Esophagus (tissue), 2 donors: ENCODE measurements around the gene MID1. TPM values are rescaled to one million over a fixed set of nuclear protein-coding genes. Genes with fewer than 3 reads are reported as not detected.

Source experiments
- H3K27ac ChIP-seq, 2 donors: one replicate each; pipeline ENCODE4 v1.5.1; 2013; ENCODE audit warnings: low read depth in 2 of 2, mild to moderate bottlenecking in 2 of 2, inconsistent platforms in 1 of 2, low read length in 1 of 2, moderate library complexity in 1 of 2
- H3K27me3 ChIP-seq, 2 donors: one replicate each; pipeline ENCODE4 v1.6.1; 2013; ENCODE audit warnings: low read length in 2 of 2, control low read depth in 1 of 2, mild to moderate bottlenecking in 1 of 2; ENCODE audit not compliant: insufficient read depth in 2 of 2, control insufficient read depth in 1 of 2
- H3K36me3 ChIP-seq, 2 donors: one replicate each; pipeline ENCODE4 v1.6.1; 2013; ENCODE audit warnings: low read length in 1 of 2; ENCODE audit not compliant: control insufficient read depth in 2 of 2, insufficient read depth in 2 of 2
- H3K4me1 ChIP-seq, 2 donors: one replicate each; pipeline ENCODE4 v1.6.1; 2013; ENCODE audit warnings: low read length in 1 of 2; ENCODE audit not compliant: control insufficient read depth in 2 of 2, insufficient read depth in 2 of 2
- H3K4me3 ChIP-seq, 2 donors: one replicate each; pipeline ENCODE4 v1.5.1; 2013; ENCODE audit warnings: low read length in 2 of 2, mild to moderate bottlenecking in 2 of 2, low read depth in 1 of 2, moderate library complexity in 1 of 2
- H3K9me3 ChIP-seq, 2 donors: one replicate each; pipeline ENCODE4 v1.6.1; 2013; ENCODE audit warnings: mild to moderate bottlenecking in 2 of 2, low read depth in 1 of 2, low read length in 1 of 2, moderate library complexity in 1 of 2; ENCODE audit not compliant: control insufficient read depth in 2 of 2, insufficient read depth in 1 of 2
- WGBS, 2 donors: extraction: QIAGEN DNeasy Blood & Tissue Kit; methylation state at CpG; one replicate each; pipeline ENCODE4 v1.1.7; 2013; 5-methylcytosine and 5-hydroxymethylcytosine counted together
- polyA plus RNA-seq, 2 donors: library from polyadenylated mRNA; stranded (reverse); fragments of 200-250 nt; gene quantifications; one replicate each; pipeline ENCODE4 v1.2.3, GENCODE V29; 2013
- donor health status: healthy with polysubstance abuse.
- donor health status: Bipolar disorder and iron deficiency.

MID1 gene
- polyA plus RNA-seq, 2 donors: 4.6 to 4.7 TPM

- 33 to 51% methylated on average over 5 of the region's 5 CpGs for WGBS, 2 donors
- Histone ChIP-seq H3K36me3 (peaks cover 0 to 5% of the 10 kb centered on the region in 2 donors), H3K4me1 (no peaks in the 10 kb centered on the region), H3K27me3 (no peaks in the 10 kb centered on the region), H3K4me3 (no peak overlapping the region), H3K9me3 (no peaks in the 10 kb centered on the region), H3K27ac (no peak overlapping the region)
Measured at GRCh38 chrX:10450229-10450958, 170.0 kb downstream of the MID1 start.

- peaks cover 0 to 5% of the 10 kb centered on the region in 2 donors for H3K36me3 ChIP-seq
- no peak overlapping the region for H3K4me3 ChIP-seq
- H3K27me3 ChIP-seq: no peaks in the 10 kb centered on the region
- H3K27ac ChIP-seq: no peak overlapping the region
- 51 to 60% methylated on average over 4 of the region's 4 CpGs for WGBS, 2 donors
- H3K4me1 ChIP-seq: no peaks in the 10 kb centered on the region
- H3K9me3 ChIP-seq: no peaks in the 10 kb centered on the region
Measured at GRCh38 chrX:10447564-10448214, 172.7 kb downstream of the MID1 start.

GRCh38 chrX:10444204-10444603 lies 176.2 kb downstream of the MID1 start:
- peaks cover 0 to 2% of the 10 kb centered on the region in 2 donors for H3K36me3 ChIP-seq
- no peak overlapping the region for H3K4me3 ChIP-seq
- WGBS, 2 donors: 60 to 84% methylated on average over 2 of the region's 2 CpGs
- H3K27ac ChIP-seq: no peak overlapping the region
- H3K4me1 ChIP-seq: no peaks in the 10 kb centered on the region
- no peaks in the 10 kb centered on the region for H3K27me3 ChIP-seq
- H3K9me3 ChIP-seq: no peaks in the 10 kb centered on the region

GRCh38 chrX:10441464-10441863 lies 178.9 kb downstream of the MID1 start:
- Histone ChIP-seq H3K27me3 (no peaks in the 10 kb centered on the region), H3K4me1 (no peaks in the 10 kb centered on the region), H3K27ac (no peak overlapping the region), H3K36me3 (no peaks in the 10 kb centered on the region), H3K4me3 (no peak overlapping the region), H3K9me3 (no peaks in the 10 kb centered on the region)
- WGBS, 2 donors: 40 to 68% methylated on average over 1 of the region's 1 CpG

GRCh38 chrX:10433296-10433965 lies 187.0 kb downstream of the MID1 start:
- Histone ChIP-seq H3K27ac (no peak overlapping the region), H3K4me1 (no peaks in the 10 kb centered on the region), H3K4me3 (no peak overlapping the region), H3K9me3 (peaks cover 0 to 4% of the 10 kb centered on the region in 2 donors), H3K36me3 (no peaks in the 10 kb centered on the region), H3K27me3 (peaks cover 0 to 3% of the 10 kb centered on the region in 2 donors)
- WGBS, 2 donors: 83 to 84% methylated on average over 8 of the region's 8 CpGs

- WGBS, 2 donors: 61 to 87% methylated on average over 5 of the region's 5 CpGs
- H3K27ac ChIP-seq: no peak overlapping the region
- H3K36me3 ChIP-seq: no peaks in the 10 kb centered on the region
- H3K4me1 ChIP-seq: no peaks in the 10 kb centered on the region
- no peak overlapping the region for H3K4me3 ChIP-seq
- peaks cover 0 to 3% of the 10 kb centered on the region in 2 donors for H3K27me3 ChIP-seq
- H3K9me3 ChIP-seq: no peaks in the 10 kb centered on the region
Measured at GRCh38 chrX:10429908-10430307, 190.5 kb downstream of the MID1 start.

GRCh38 chrX:10427249-10427648 lies 193.1 kb downstream of the MID1 start:
- no peaks in the 10 kb centered on the region for H3K36me3 ChIP-seq
- no peak overlapping the region for H3K27ac ChIP-seq
- H3K27me3 ChIP-seq: peaks cover 0 to 3% of the 10 kb centered on the region in 2 donors
- no peaks in the 10 kb centered on the region for H3K4me1 ChIP-seq
- no peaks in the 10 kb centered on the region for H3K9me3 ChIP-seq
- H3K4me3 ChIP-seq: no peak overlapping the region

GRCh38 chrX:10423716-10424115 lies 196.7 kb downstream of the MID1 start:
- no peaks in the 10 kb centered on the region for H3K36me3 ChIP-seq
- no peaks in the 10 kb centered on the region for H3K4me1 ChIP-seq
- H3K9me3 ChIP-seq: peaks cover 0 to 5% of the 10 kb centered on the region in 2 donors
- no peak overlapping the region for H3K27ac ChIP-seq
- no peak overlapping the region for H3K4me3 ChIP-seq
- WGBS, 2 donors: 70 to 86% methylated on average over 4 of the region's 4 CpGs
- no peaks in the 10 kb centered on the region for H3K27me3 ChIP-seq

GRCh38 chrX:10420134-10420533 lies 200.3 kb downstream of the MID1 start:
- Histone ChIP-seq H3K9me3 (peaks cover 0 to 5% of the 10 kb centered on the region in 2 donors), H3K36me3 (no peaks in the 10 kb centered on the region), H3K27me3 (no peaks in the 10 kb centered on the region), H3K27ac (no peak overlapping the region), H3K4me1 (no peaks in the 10 kb centered on the region), H3K4me3 (no peak overlapping the region)
- WGBS, 2 donors: 52 to 56% methylated on average over 6 of the region's 6 CpGs
